GM18520 (cell line): ENCODE data around the gene TNIK.

Experiments
- ATAC-seq: cut with Tn5 transposase; IDR thresholded peaks from one replicate; pipeline ENCODE4 v1.9.1; 2021; ENCODE audit not compliant: unreplicated experiment

The TNIK gene

DNA sequence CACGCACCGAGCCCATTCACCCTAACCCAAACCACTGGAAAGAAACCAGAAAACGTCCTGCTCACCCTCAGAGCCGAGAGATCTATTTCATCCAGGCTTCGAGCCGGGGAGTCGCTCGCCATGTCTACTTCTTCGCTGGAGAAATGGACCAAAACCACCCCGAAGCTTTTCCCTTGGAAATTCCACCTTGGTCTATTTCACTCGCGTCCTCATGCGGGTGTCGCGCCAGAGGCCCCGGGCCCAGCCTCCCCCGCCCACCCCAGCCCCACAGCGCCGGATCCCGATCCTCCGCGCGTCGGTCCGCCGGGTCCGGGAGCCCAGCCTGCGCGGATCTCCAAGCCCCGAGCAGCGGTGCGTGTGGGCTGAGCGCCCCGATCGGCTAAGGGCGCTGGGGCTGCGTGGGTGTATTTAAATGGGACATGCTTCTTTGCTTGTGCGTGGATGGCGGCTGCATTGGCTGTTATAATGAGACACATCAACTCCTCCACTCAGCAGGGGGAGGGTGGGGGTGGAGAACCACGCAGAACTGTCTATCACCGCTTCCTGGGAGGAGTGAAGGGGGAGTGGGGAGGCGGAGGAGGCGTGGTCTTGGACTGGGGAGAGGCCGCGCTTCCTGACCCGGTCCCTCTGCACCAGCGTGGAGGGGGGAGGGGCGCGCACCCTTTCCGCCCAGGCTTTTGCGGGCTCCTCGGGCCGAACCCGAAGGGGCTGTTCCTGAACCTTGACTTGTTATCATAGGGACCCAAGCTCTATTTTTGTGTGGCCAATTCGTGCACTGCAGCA lies at the start of gene TNIK:
TSS of gene TNIK (minus strand) at position 464 of the 783 bp plus-strand sequence. CDS start at position 122, 342 bp downstream.
- peak; percentile 56 for ATAC-seq

DNA sequence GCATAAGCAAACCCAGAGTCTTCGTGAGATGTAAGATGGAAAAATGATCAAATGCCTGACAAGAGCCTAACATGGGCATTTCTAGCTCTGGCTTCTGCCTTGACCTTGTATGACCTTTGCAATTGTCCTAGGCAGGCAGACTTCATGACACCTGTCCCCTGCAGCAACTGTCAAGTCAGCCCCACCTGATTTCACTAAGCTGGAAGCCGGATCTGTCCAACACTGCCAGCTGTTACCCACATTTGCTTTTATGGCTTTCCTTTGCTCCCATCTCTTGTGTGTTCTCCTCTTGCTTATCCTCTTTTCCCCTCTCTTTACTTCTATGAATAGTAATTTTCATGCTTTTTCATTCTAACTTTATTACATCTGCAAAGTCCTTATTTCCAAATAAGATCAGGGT lies 48.5 kb upstream of the TNIK start:
- ATAC-seq = no peak

DNA sequence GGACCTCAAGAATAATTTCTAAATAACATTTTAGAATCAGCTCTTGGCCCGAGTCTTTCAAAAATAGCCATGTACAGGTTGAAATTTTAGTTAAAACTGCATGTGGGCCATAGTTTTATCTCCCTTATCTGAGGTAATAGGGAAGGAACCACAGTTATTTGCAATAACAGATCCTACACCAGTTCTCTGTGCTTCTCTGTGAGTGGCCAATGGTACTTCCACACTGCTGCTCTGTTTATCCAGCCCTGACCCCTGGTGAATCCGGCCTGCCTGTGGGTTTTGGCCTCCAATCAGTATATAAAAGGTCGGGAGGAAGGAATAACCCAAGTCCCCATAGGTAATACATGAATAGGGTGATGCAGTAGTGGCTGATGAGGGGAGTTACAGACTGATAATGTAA lies 48.0 kb upstream of the TNIK start:
- ATAC-seq = no peak

GRCh38 chr3:171506743-171507319 lies 46.6 kb upstream of the TNIK start:
- no peak for ATAC-seq

GRCh38 chr3:171505822-171506333 lies 45.7 kb upstream of the TNIK start:
- no peak for ATAC-seq

DNA sequence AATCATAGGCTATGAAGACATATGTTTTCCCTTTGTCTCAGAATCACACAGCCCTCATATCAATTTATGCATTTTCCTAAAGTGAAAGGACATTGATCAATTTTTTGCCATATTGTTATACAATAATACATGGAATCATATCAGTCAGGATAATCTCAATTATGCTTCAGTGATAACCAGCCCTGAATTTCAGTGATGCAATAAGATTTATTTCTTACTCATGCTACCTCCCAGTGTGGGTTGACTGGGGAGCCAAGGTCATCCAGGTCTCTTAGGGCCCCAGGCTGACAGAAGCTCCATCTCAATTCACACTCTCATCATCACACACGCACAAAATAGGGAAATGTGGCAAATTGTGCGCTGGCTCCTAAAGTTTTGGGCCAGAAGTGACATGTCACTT lies 44.2 kb upstream of the TNIK start:
- ATAC-seq = no peak

DNA sequence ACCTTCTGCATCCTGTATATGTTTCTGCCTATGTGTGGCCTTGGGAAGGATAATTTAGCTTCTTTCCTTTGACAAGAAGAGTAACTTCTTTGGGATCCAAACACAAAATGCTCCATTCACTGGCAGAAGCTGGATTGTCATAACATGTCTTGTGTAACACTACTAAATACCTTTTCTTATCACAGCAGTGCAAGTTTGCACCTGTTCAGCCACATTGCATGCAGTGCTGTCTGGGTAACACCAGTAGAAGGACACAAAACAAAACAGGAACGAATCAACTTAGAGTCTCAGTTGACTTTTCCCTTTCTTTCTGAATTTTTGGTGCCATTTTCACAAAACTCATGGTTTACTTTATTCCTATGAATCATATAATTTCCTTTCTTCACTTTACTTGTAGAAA lies 43.6 kb upstream of the TNIK start:
- ATAC-seq = no peak

DNA sequence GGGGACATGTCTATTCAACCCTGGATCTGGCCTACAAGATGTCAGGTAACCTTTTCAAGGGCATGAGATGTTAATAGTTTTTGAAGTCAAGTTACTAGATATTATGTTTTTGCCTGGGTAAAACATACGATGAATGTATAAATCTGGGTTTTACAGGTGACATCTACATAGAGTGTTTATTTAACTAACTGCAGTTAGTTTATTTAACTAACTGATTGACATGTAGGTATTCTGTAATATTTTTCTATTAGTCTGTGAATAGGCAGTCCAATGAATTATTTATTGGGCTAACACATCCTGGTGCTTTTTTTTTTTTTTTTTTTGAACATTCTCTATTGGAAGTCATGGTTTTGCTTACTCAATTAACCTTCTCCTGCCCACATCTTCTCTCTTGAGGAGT lies 38.7 kb upstream of the TNIK start:
- no peak for ATAC-seq

- no peak for ATAC-seq
These were observed 37.3 kb upstream of the TNIK start for GRCh38 chr3:171497468-171497867.

GRCh38 chr3:171495413-171495812 lies 35.2 kb upstream of the TNIK start:
- no peak for ATAC-seq

DNA sequence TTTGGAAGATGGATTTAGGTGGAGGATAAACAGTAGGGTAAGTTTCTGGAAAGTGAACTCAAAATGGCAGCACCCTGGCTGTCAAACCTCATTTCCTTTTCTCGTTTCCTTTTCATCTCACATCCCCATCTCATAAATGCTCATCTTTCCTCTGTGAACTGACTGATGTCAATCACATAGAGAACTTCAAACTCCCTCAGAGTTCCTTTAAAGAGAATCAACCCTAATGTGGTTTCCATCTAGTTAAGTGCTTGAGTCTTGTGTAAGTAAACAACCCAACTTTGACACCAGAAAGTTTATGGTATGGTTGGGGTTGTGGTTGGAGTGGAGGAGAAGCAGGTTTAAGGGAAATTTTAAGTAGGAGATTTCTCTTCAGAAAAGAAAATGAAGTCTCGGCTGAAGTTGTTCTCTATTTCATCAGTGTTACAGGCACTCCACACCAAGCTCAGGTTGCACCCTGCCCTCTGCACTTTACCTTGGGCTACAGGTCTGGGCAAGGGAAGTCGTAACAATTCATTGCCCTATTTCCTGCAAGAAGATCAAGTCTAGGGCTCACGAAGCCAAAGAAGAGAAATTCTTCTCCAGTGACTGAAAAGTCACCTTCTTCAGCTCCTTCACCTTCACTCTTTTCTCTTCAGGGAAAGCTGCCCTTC lies 34.4 kb upstream of the TNIK start:
- ATAC-seq = no peak

DNA sequence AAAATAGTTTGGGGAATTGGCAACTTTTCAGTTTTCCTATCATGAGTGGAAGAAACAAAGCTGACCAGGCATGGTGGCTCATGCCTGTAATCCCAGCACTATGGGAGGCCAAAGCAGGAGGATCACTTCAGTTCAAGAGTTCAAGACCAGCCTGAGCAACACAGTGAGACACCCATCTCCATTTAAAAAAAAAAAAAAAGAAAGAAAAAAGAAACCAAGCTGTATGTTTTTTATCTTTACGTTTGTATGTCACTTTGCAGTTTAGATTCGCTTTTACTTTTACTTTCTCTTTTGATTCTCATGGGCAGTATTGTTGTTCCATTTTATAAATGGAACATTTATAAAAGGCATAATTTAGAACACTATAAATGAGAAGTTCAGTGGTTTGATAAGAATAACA lies 31.2 kb upstream of the TNIK start:
- no peak for ATAC-seq

DNA sequence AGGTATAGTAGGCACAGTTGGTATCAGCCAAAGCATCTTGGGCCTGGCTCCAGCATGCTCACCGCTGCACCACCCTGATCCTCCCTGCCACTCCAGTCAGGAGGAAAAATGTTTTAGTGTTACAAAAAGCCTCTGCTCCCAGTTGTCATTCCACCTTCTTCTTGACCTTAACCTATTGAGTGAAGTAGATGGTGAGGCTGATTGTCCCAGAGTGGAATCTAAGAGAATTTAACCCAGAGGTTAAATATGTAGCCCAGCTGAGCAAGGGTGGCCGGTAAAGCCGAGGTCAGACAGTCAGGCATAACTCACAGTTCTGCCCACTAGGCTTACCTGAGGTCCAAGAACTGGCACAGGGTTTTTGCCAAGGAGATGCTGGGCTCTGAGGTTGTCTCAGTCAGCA lies 30.7 kb upstream of the TNIK start:
- no peak for ATAC-seq

- ATAC-seq = no peak
These were observed 29.1 kb upstream of the TNIK start for GRCh38 chr3:171489348-171489747.

GRCh38 chr3:171488479-171488878 lies 28.3 kb upstream of the TNIK start:
- ATAC-seq = no peak

DNA sequence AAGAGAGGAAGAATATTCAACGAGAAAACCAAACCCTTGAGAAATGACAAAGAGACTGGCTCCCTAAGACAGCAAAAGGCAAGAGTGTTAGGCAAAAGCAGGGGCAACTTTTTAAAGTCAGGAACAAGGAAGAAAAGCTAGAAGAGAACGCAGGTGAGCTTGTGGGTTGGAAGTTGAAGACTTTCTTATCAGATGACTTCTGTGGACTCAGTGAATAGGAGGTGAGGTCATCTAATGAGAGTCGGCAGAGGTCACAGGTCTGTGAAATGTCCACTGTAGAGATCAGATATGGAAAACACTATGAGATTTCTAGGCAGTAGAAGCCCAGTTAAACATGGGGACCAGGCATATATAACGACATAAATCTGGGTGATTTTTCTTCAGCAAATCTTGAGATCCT lies 27.2 kb upstream of the TNIK start:
- ATAC-seq = no peak

- ATAC-seq = no peak
These were observed 25.1 kb upstream of the TNIK start for GRCh38 chr3:171485338-171485737.

DNA sequence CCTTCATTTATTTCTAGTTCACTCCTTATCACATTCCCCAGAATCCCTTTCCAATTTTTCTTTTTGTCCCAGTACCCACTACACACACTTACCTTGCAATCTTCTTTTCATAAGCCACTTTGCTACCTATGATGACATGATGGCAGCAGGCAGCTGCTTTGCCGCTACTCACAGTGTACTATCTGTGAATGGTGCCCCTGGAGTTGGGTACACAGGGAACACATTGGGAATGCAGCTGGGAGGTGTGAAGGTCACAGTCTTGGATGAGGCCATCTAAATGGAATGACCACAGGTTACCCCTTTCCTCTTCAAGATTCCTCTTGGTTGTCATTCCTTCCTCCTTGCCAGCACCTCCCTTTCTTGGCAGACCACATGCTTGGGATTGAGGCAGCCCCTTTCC lies 20.8 kb upstream of the TNIK start:
- no peak for ATAC-seq

DNA sequence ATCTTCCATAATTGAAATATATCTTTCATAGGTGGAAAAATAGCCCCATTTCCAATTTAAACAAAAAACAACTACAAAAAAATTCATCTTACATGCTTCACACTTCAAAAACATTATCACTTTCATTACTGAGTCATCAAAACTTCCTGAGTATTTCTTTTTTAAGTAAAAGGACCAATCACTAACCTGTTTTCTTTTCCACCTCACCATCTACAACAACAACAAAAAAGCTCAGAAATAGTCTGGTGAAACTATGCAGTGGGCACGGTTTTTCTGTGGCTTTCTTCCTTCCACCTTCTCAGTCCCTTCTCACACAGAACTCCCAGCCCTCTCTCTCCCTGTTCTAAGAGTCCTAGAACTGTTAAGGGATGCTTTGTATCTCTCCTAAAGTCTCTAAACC lies 20.3 kb upstream of the TNIK start:
- ATAC-seq = peak; percentile 82

- ATAC-seq = no peak
These were observed 16.4 kb upstream of the TNIK start for GRCh38 chr3:171476532-171477102.

GRCh38 chr3:171472552-171472951 lies 12.3 kb upstream of the TNIK start:
- ATAC-seq = no peak

- no peak for ATAC-seq
These were observed 10.6 kb upstream of the TNIK start for GRCh38 chr3:171470714-171471227.
